Mononuclear cell (primary cell): ENCODE measurements around the gene SLC25A6. TPM values are rescaled to one million over a fixed set of nuclear protein-coding genes. Genes with fewer than 3 reads are reported as not detected.

Experiments used
- H3K27me3 ChIP-seq: 2 replicates; pipeline ENCODE4 v1.6.0; 2011; ENCODE audit warnings: low read length, control low read depth; ENCODE audit not compliant: insufficient read depth
- H3K4me1 ChIP-seq: 2 replicates; pipeline ENCODE4 v1.5.1; 2011; ENCODE audit warnings: mild to moderate bottlenecking, low read length, control low read depth; ENCODE audit not compliant: insufficient read depth
- H3K4me3 ChIP-seq: 2 replicates; pipeline ENCODE4 v1.5.1; 2011; ENCODE audit warnings: mild to moderate bottlenecking, low read length, moderate library complexity
- H3K9me3 ChIP-seq: 2 replicates; pipeline ENCODE4 v1.5.1; 2011; ENCODE audit warnings: low read depth, mild to moderate bottlenecking, control low read depth, low read length
- total RNA-seq: library from RNA; depleted of rRNA; stranded (reverse); fragments of >200 nt; gene quantifications from one replicate; pipeline ENCODE4 v1.2.3, GENCODE V29; 2012

SLC25A6 gene
- total RNA-seq, 1 donor, result 315 TPM

DNA sequence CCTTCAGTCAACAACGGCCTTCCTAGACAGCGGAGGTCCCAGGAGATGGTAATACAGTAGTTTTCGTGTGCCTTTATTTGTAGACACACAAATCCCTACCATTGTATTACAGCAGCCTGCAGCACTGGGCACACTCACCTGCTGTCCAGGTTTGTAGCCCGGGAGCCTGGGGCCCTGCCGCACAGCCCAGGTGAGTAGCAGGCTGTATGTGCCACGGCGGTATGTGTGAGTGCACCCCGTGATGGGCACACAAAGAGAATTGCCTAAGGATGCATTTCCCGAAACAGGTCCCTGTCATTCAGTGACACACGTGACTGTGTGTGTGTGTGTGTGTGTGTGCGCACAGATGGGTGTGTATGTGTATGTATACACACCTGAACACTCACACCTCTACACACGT, 8.1 kb upstream of the SLC25A6 start:
- H3K27me3 ChIP-seq, result no peaks in the 10 kb centered on the region
- no peaks in the 10 kb centered on the region for H3K9me3 ChIP-seq
- H3K4me1 ChIP-seq, result no peaks in the 10 kb centered on the region
- H3K4me3 ChIP-seq, result no peak overlapping the region

DNA sequence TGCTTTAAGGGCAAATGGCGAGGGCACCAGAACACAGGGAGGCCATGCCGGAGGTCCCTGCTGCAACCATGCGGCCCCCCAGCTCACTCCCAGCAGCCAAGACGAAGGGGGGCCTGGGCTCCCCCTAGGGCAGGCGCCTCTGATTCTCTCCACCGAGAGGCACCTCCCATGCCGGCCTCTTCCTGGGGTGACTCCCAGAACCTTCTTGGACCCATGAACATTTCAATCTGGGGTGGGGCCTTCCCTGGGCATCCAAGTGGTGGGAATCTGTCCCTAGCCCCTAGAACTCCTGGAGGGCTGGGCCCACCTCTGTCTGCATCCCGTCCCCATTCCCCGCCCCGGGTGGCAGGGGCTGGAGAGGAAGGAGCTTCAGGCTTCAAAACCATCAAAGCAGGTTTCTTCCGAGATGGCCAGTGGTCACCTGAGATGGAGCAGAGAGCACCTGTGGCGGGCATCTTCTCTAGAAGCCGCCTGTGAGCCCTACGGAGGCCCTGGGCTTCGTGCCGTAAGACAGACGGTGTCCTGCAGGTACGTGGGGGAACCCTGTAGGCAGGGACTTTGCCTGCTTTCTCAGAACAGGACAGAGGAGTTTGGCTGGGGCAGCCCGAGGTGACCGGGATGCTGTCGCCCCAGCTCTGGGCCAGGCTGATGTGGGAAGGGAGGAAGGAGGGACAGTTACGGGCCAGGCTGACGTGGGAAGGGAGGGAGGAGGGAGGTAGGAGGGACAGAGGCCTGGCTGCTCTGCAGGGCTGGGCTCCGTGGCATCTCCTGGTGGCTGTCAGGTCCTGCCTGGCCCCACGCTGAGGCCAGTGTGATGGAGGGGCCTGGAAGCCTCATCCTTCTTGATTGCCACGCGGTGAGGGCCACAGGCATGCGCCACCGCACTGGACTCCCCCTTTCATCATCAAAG, 6.8 kb upstream of the SLC25A6 start:
- Histone ChIP-seq H3K4me3 (no peak overlapping the region), H3K9me3 (no peaks in the 10 kb centered on the region), H3K27me3 (no peaks in the 10 kb centered on the region), H3K4me1 (no peaks in the 10 kb centered on the region)

DNA sequence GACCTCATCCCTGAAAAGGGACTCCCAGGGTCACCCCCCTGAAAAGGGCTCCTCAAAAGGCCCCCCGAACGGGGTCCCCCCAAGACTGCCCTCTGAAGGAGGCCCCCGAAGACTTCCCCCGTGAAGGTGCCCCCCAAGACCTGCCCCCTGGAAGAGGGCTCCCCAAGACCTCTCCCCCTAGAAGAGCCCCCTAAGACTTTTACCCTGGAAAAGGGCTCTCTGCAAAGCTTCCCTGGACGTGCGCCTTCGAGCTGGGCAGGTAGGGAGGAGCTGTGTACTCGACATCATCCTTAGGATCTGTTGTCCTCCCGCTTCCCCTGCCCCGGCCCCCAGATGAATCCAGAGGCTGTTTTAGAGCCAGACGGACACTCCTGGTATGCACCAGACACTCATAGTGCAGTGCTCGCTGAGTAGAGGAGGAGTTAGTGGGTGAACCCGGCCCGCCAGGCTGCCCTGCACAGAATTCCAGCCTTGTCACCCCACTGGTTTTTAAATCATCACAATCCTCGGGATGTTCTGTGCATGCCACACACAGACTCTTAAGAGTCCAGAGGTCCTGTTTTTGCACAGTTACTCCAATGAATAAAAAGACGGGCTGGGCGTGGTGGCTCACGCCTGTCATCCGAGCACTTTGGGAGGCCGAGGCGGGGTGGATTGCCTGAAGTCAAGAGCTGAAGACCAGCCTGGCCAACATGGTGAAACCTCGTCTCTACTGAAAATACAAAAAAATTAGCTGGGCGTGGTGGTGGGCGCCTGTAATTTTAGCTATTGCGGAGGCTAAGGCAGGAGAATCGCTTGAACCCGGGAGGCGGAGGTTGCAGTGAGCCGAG, 5.7 kb upstream of the SLC25A6 start:
- Histone ChIP-seq H3K4me1 (peaks cover 7% of the 10 kb centered on the region), H3K4me3 (no peak overlapping the region), H3K9me3 (no peaks in the 10 kb centered on the region), H3K27me3 (no peaks in the 10 kb centered on the region)

DNA sequence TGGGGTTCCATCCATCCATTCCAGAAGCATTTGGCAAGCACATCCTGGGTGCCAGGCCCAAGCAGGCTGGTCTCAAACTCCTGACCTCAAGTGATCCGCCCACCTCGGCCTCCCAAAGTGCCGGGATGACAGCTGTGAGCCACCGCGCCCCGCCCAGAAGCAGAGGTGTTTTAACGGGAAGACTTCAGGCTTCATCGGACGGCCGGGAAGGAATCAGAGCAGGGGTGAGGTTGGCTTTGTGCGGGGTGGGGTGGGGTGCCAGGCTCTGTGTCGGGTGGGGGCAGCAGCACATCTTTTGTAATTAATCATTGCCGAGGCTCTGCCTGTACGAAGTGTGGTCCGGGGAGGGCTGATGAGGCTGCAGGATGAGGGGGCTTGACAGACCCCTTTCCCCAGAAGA, 5.1 kb upstream of the SLC25A6 start:
- no peaks in the 10 kb centered on the region for H3K9me3 ChIP-seq
- H3K4me1 ChIP-seq, result peaks cover 7% of the 10 kb centered on the region
- H3K27me3 ChIP-seq, result no peaks in the 10 kb centered on the region
- no peak overlapping the region for H3K4me3 ChIP-seq

DNA sequence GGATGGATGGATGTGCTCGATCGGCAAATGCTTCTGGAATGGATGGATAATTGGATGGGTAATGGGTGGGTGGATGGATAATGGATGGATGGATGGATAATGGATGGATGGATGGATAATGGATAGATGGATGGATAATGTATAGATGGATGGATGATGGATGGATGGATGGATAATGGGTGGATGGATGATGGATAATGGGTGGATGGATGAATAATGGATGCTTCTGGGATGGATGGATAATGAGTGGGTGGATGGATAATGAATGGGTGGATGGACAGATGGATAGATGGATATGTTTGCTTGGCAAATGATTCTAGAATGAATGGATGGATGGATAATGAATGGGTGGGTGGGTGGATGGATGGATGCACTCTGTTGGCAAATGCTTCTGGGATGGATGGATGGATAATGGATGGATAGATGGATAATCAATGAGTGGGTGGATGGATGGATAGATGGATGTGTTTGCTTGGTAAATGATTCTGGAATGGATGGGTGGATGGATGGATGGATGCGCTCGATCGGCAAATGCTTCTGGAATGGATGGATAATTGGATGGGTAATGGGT, 3.8 kb upstream of the SLC25A6 start:
- H3K27me3 ChIP-seq, result no peaks in the 10 kb centered on the region
- H3K4me3 ChIP-seq, result no peak overlapping the region
- H3K9me3 ChIP-seq, result no peaks in the 10 kb centered on the region
- H3K4me1 ChIP-seq, result peaks cover 14% of the 10 kb centered on the region

DNA sequence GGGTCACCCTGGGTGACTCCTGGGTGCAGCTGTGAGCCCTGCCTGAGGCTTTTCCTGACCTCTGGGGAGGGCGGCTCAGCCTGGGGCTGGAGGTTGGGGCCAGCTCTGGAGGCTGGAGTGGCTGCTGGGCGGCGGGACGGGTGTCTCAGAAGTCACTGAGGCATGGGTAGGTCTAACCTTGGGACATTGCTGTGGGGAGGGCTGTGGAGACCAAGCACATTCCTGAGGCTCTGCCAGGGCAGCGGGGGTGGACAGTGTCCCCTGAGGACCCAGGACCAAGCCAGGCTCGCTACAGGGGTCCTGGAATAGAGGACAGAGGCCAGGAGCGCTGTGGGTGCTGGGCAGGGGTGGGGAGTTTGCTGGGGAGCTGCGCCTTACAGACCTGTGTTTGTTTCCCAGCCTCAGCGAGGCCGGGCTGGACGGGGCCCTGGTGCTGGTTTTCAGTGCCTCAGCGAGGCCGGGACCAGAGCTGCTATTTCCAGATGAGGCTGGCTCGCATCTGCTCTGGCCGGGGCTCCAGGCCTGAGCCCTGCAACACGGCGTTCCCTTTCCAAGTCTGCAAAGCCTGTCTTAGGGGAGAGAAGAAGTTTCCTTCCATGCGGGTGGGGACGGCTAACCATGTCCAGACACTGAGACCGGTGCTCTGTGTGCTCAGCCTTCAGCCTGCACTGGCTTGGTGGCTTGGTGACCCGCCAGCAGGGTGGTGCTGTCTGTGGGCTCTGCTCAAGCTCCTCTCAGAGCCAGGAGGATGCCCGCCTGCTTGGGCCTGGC, 3.0 kb upstream of the SLC25A6 start:
- H3K27me3 ChIP-seq, result no peaks in the 10 kb centered on the region
- H3K4me3 ChIP-seq, result no peak overlapping the region
- H3K4me1 ChIP-seq, result peaks cover 22% of the 10 kb centered on the region
- H3K9me3 ChIP-seq, result no peaks in the 10 kb centered on the region

DNA sequence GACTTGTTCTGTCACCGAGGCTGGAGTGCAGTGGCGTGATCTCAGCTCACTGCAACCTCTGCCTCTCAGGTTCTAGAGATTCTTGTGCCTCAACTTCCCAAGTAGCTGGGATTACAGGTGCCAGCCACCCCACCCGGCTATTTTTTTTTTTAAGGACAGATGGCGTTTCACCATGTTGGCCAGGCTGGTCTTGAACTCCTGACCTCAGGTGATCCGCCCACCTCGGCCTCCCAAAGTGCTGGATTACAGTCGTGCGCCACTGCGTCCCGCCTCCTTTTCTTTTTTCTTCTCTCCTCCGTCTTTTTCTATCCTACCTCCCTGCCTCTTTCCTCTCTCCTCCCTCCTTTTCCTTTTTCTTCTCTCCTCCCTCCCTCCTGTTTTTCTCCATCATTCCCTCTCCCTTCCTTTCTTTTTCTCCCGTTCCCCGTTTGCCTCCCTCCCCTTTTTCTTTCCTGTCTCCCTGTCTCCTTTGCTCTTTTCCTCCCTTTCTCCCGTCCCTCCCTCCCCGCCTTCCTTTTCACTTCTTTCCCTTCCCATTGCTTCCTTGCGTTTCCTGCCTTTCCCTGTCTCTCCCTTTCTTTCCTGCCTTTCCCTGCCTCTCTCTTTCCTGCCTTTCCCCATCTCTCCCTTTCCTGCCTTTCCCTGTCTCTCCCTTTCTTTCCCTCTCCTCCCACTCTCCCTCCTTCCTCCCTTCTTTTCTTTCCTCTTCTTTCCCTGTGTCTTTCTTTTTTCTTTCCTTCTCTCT, 2.1 kb upstream of the SLC25A6 start:
- H3K9me3 ChIP-seq, result no peaks in the 10 kb centered on the region
- no peaks in the 10 kb centered on the region for H3K27me3 ChIP-seq
- no peak overlapping the region for H3K4me3 ChIP-seq
- H3K4me1 ChIP-seq, result peaks cover 29% of the 10 kb centered on the region

DNA sequence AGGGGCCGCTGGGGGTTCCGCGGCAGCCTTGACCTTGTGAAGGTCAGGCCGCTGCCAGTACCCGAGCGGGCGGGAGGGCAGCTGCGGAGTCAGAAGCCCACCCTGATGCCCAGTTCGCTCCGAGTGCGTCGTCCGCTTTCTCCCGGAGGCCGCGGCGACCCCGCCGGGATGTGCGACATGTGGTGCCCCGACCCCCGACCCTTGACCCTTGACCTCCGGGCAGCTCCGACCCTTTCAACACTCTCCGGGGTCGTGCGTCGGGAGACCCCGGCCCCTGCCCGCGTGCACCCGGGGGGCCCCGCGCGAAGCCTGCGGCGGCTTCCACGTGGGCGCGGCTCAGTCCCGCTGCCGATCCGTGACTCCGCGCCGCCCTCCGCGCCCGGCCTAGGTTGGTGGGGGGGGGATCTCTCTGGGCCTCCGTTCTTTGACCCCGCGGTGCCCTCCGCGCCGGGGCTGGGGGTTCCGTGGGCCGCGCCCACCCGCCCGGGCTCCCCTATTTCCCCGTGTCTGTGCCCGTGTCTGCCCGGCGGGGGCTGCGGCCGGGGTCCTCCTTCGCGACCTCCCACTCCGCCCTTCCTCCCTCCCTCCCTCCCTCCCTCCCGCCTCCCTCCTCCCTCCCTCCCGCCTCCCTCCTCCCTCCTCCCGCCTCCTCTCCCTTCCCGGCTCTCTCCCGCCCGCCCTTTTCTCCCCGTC, 609 bp upstream of the SLC25A6 start:
- Histone ChIP-seq H3K9me3 (no peaks in the 10 kb centered on the region), H3K27me3 (no peaks in the 10 kb centered on the region), H3K4me3 (peak overlapping the region; percentile 98), H3K4me1 (peaks cover 41% of the 10 kb centered on the region)

DNA sequence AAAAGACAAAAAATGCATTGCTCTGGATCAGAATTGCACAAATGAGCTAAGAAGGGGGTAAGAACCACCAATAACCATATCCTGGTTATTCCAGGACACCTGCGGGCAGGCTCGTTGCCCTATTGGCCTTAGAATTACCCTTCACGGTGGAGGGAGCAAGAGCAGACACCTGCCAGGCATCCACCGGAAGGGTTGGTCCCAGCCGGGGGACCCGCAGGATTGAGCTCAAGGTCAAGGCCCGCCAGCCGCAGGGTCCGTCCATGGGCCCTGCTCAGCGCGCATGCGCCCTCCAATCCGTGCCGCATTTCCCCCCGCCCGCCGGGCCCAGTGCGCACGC, 575 bp downstream of the SLC25A6 start:
- peak overlapping the region; percentile 98 for H3K4me3 ChIP-seq
- H3K4me1 ChIP-seq, result peaks cover 41% of the 10 kb centered on the region
- H3K9me3 ChIP-seq, result no peaks in the 10 kb centered on the region
- no peaks in the 10 kb centered on the region for H3K27me3 ChIP-seq

DNA sequence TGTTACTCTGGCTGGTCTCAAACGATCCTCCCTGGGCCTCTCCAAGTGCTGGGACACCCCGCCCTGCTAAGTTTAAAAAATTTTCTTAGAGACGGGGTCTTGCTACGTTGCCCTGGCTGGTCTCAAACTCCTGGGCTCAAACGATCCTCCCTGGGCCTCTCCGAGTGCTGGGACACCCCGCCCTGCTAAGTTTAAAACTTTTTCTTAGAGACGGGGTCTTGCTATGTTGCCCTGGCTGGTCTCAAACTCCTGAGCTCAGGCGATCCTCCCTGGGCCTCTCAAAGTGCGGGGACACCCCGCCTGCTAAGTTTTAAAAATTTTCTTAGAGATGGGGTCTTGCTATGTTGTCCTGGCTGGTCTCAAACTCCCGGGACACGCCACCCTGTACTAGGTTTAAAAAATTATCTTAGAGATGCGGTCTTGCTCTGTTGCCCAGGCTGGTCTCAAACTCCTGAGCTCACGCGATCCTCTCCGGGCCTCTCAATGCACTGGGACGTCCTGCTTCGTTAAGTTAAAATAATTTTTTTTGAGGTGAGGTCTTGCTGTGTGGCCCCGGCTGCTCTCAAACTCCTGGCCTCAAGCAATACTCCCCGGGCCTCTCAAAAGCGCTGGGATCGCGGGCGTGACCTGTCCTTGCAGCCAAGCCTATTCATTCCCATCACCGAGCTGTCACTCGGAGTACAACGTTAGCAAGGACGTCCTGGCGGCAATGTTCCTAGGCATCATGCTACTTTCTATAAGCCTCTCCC, 1.1 kb downstream of the SLC25A6 start:
- peaks cover 41% of the 10 kb centered on the region for H3K4me1 ChIP-seq
- no peaks in the 10 kb centered on the region for H3K9me3 ChIP-seq
- H3K4me3 ChIP-seq, result peak overlapping the region; percentile 98
- H3K27me3 ChIP-seq, result no peaks in the 10 kb centered on the region

DNA sequence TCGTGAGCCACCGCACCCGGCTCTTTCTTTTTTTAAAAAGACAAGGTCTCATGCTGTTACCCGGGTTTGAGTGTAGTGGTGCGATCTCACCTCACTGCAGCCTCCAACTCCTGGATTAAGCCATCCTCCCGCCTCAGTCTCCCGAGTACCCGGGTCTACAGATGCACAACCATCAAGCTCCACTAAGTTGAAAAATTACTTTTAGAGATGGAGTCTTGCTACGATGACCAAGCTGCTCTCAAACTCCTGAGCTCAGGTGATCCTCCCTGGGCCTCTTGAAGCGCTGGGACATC, 2.0 kb downstream of the SLC25A6 start:
- peaks cover 41% of the 10 kb centered on the region for H3K4me1 ChIP-seq
- no peaks in the 10 kb centered on the region for H3K27me3 ChIP-seq
- no peaks in the 10 kb centered on the region for H3K9me3 ChIP-seq
- H3K4me3 ChIP-seq, result no peak overlapping the region

DNA sequence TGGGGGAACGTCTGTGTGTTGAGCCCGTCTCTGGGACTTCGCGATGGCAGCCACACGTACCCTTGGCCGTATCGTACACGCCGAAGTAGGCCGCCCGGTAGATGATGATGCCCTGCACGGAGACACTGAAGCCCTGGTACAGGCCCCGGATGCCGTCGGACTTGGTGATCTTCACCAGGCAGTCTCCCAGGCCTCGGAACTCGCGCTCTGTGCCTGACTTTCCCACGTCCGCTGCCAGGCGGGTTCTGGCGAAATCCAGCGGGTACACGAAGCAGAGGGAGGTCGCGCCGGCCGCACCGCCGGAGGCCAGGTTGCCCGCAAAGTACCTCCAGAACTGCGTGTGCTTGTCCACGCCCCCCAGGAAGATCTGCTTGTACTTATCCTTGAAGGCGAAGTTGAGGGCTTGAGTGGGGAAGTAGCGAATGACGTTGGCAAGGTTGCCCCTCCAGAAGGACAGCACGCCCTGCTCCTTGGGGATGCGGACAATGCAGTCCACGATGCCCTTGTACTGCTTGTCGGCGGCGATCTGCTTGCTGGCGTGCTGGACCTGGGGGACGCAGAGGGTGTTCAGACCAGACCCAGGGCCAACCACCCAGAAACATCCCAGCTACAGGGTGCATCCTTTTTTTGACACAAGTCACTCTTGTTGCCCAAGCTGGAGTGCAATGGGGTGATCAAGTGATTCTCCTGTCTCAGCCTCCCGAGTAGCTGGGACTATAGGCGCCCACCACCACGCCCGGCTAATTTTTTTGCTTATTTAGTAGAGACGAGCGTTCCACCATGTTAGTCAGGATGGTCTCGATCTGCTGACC, 2.5 kb downstream of the SLC25A6 start:
- H3K4me1 ChIP-seq, result peaks cover 41% of the 10 kb centered on the region

DNA sequence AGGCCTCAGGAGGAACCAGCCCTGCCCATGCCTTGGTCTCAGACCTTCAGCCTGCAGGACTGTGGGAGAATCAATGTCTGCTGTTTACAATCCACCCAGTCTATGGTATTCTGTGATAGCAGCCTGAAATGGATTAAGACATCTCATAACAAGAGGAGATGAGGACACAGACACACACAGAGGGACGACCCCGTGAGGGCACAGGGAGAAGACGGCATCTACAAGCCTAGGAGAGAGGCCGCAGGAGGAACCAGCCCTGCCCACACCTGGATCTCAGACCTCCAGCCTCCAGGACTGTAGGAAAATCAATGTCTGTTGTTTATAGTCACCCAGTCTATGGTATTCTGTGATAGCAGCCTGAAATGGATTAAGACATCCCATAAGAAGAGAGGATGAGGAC, 3.3 kb downstream of the SLC25A6 start:
- H3K9me3 ChIP-seq, result no peaks in the 10 kb centered on the region
- no peak overlapping the region for H3K4me3 ChIP-seq
- H3K27me3 ChIP-seq, result no peaks in the 10 kb centered on the region
- H3K4me1 ChIP-seq, result peaks cover 41% of the 10 kb centered on the region

More for the DNA sequence above, 2.5 kb downstream of the SLC25A6 start:
- no peak overlapping the region for H3K4me3 ChIP-seq
- no peaks in the 10 kb centered on the region for H3K27me3 ChIP-seq
- H3K9me3 ChIP-seq, result no peaks in the 10 kb centered on the region
